SIG-M5 (cell line): ENCODE results near the gene ITGA1.

ENCODE experiments used
- DNase-seq: peaks from one replicate; lab custom pipeline; 2025; lab: John Stamatoyannopoulos, UW

The ITGA1 gene

DNA sequence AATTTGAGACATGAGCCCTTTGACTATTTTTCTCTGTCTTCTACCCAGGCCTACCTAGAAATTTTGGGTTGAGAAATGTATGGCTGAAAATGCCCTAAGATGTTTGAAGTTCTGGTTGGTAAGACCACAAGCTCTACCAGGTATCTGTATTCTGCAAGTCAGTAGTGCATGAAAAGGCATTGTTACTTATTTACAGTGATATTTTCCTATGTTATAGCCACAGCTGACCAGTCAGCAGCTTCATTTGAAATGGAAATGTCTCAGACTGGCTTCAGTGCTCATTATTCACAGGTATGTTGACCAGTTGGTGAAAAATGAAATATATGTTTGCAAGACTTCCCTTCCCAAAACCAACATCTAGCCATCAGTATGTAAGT is 109.5 kb downstream of the ITGA1 start:
- DNase-seq = no peak

DNA sequence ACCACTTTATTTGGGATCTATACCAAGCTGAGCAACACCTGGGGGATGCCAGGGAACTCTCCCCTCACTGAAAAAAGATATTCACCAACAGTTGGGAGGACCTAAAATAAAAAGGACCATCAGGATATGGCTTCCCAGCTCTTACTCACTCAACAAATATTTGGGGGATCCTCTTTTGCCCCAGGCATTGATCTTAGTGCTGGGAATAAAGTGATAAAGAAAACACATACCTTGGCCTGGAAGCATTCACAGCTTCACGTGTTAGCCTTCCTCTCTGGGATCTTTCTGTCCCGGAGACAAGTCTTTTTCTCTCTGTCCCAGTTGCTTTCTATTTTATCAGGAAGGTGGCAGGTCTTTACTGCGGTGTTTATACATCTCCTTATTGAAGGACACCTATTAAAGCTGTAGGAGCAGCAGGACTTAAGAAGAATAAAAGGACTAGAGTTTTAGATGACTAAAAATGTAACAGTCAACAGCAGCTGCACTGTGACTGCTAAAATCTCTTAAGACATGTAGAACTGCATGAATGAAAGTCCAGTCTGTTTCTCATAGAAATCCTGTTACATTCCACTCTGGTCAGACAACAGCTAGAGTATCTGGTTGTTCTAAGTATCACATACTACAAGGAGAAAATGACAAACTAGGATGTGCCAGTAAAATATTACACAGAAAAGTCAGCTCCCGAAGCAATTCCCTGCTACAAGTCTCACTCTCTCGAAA is 111.4 kb downstream of the ITGA1 start:
- no peak for DNase-seq

DNA sequence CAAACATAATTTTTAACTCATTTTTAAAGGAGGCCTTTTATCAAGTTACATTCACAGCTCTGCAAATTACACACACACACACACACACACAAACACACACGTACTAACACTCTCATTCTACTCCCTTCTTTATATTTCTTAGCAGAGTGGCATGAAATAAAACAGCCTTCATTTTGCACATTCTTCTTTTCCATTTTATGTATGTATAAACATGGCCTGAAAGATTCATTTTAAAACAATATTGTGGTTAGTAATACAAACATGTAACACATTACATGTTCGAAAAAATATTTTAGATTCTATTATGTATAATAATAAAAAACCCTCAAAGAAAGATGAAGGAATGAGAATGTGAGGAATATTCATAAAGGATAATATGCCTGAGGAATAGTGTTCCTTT is 115.4 kb downstream of the ITGA1 start:
- no peak for DNase-seq

DNA sequence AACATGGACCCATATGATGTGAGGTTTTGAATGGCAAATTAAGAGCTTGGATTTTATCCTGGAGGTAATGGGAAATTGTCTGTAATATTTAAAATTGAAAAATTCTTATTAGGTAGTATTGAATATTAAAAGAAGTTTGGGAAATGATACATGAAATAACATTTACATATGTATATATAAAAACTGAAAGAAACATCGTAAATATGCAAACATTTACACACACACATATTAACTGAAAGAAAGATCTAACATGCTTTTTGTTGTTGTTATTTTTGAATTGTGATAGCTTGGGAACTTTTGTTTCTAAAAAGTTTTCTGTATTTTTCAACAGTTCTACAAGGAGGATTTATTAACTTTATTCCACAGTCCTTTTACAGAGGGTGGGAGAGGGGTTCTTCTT is 118.6 kb downstream of the ITGA1 start:
- DNase-seq = no peak

DNA sequence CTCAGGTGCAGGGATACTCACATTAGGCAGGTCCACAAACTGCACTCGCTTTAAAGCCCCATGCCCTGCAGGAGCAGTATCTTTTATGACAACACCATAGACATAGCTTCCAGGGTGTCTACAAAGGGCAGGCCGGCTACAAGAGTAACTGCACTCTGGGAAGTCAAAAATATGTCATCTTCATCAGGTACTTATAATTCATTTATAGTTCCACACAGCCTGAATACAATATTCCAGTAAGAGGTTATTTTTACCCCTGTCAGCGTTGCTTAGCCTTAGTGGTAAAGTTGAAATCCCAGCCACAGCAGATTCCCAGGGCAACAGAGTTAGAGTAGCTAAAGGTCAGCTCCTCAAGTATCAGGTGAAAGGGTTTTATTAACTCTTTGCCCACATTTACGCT is 119.1 kb downstream of the ITGA1 start:
- DNase-seq = no peak

DNA sequence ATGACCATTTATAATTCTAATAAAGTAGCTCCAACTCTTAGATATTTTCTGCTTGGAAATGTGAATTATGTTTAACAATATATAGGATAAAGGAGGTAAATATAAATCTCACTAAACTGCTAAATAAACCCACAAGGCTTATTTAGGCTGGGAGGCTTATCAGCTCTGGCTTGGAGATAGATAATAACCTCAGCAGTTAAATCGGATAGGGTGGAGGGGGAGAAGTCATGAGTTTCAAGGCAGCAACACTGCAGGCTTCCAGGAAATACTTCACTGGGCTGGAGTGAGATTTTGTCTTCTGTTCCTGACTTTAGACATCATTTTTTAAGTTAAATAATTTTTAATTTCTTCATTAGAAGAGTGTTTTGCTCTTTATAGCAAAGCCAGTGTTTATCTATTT is 121.5 kb downstream of the ITGA1 start:
- no peak for DNase-seq

DNA sequence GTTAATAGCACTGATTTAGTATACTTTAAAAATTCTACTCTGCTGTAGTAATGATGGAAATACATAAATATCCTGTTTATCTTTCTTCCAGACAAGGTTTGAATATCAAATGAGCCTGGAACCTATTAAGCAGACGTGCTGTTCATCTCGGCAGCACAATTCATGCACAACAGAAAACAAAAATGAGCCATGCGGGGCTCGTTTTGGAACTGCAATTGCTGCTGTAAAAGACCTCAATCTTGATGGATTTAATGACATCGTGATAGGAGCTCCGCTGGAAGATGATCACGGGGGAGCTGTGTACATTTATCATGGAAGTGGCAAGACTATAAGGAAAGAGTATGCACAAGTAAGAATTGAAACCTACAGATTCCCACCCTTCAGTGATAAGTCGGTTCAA is 122.4 kb downstream of the ITGA1 start:
- no peak for DNase-seq

DNA sequence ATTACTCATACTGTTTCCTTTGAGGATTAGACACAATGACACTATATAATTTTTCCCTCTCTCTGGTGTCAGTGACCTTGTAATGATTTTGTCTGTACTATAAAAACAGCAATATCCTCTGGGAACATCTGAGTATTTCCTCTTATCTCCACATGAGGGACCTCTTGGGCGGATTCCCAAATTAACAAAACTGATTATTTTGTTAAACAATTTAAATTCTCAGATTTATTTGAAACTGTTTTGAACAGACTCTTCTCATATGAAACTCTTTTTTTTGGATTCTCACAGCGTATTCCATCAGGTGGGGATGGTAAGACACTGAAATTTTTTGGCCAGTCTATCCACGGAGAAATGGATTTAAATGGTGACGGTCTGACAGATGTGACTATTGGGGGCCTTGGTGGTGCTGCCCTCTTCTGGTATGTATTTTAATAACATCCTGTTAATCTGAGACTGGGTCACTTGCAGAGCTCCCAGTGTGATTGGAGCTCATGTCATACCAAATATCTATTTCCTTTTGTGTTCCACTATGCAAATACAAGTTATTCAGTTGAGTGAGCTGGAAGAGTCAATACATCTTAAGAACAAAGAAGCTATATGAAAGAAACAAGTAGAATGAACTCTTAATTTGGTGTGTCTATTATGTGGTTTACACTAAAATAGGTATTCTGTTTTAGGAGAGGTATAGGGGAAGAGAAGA is 127.6 kb downstream of the ITGA1 start:
- DNase-seq = no peak

DNA sequence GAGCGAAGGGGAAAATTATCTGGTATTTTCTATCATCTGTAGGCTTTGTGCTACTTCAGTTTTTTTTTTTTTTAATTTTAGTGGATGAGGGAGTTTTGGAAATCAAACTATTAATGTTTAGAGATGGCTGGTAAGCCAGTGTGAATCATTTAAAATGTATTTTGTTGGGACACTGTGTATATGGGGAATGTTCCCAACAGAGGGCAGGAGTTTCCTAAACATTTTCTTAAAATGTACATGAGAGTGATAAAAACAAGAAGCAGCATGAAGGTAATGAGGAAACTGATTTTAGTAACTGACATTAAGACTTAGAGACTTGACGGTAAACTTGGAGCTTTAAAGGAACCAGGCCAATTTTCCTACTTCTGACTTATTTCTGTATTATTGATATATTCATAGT is 133.2 kb downstream of the ITGA1 start:
- DNase-seq = no peak

DNA sequence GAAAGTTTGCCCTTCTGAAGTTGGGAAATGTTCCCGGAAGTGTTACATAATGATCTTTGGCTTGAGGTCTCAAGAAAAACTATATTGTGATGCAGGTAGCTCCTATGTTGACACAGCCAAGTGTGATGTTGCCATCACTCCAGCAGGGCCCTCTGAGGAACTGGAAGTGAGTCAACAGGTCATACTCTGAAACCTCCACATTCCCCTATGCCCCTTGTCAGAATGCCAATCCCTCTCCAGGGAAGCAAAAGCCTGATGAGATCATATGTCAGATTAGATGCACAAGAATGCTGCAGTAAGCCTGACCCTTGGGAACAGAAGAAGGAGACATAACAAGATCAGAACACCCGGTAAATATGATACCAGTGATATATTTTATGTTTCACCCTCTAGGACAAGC is 134.7 kb downstream of the ITGA1 start:
- DNase-seq = no peak

DNA sequence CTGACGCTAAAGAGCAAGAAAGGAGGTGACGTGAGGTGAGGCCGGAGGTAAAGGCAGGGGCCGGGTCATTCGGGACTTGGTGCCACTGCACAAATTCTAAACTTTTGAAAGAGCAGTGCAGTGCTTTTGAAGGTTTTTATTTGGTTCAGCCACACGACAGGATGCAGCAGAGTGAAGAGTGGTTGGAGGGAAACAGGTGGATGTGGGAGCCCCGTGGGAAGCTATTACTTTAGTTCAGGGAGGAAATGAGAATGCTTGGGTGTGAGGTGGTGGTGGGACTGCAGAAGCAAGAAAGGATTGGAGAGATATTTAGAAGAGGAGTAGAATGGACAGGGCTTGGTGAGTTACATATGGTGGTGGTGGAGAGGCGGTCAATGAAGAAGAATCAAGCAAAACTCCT is 136.7 kb downstream of the ITGA1 start:
- DNase-seq = no peak

DNA sequence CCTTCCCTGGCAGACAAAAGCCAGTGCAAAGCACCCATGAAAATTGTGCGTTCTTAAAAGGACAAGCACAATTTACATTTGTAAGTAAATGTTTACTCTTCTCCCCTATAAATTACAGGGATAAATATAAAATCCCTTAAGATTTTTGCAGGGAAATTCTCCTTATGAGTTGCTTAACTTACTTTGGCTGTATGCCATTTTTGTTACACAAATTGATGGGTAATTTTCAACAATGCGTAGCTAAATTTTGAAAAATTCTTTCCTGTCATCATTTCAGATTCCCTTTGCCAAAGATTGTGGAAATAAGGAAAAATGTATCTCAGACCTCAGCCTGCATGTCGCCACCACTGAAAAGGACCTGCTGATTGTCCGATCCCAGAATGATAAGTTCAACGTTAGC is 137.3 kb downstream of the ITGA1 start:
- no peak for DNase-seq

DNA sequence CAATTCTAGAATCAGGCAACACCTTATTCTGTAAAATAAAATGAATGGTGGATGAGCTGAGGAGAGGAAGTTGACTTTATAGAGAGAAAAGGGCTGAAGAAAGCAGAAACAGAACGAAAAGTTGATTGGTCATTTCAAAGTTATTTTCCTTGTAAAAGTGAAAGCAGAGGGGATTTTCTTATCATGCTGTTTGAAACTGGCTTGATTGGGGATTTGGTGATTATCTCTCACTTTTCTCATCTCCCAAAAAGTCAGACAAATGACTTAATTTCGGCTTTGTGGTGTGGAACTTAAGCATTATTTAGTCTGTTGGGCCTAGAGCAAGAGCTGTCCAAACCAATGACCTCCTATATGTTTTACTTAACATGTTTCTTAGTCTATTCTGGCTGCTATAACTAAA is 141.0 kb downstream of the ITGA1 start:
- DNase-seq = no peak

DNA sequence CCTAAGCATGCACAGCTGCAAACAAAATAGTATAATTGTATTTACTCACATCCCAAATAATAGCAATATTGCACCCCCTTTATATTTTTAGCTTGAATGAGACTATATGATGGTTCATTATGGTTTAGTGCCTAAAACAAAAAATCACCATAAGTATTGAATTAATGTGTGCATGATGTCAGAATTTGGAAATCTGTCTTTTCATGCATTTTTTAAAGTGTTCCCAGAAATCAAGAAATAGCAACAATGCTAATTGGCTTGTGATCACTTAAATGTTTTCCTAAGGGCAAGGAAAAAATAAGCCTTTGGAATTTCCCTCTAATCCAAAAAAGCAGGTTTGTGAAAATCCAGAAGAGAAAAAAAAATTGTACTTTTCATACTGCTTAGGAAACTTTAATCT is 150.5 kb downstream of the ITGA1 start:
- DNase-seq = no peak

DNA sequence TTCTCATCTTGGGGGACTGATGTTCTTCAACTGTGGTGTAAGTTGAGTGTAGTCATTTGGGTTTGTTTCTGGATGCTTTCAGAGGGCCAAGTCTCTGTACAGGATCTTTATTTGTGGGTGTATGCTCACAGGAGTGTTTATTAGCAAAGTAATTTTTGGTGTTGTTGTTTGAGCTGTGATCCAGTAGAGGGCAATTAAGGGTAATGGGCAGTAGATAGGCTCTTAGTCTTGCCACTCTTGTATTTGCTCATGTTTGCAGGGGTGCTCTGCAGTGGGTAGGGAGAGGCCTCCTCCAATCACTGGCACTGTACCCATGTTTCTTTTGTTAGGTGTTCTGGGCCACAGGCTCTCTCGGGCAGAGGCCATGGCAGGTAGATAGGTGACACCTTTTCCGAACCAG is 155.6 kb downstream of the ITGA1 start:
- DNase-seq = no peak

DNA sequence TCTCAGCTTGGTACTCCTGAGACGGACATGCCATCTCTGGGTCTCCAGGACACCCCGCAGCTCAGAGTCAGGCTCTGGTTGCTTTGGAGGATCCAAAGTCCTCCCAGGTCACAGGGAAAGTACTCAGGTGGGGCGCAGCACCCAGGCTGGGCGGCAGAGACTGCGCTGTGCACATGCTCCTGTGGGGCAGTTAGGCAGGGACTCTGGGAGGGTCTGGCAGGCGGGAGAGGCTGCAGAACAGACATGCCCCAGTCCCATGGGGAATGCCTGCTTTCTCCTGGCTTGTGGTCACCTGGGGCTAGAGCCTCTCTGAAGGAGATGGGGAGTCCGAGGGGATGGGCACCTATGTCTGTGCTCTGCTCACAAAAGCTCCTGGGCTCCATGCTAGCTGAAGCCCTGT is 156.1 kb downstream of the ITGA1 start:
- DNase-seq = no peak

DNA sequence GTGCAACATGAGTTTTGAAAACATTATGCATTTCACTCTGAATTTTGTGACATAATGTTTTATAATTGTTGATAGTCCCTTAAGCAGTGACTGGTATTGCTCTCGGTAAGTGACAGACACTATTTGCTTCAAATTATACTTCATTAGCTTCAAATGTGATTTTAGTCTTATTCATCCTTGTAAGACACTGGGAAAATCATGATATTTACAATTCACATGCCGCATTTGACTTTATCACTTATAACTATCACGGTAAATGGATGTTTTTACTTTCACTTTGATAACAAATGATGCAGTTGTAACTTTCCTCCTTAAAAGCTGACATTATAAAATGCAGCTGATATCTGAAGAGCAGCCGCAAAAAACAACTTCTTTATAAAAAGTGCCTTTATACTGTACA is 157.3 kb downstream of the ITGA1 start:
- DNase-seq = no peak

DNA sequence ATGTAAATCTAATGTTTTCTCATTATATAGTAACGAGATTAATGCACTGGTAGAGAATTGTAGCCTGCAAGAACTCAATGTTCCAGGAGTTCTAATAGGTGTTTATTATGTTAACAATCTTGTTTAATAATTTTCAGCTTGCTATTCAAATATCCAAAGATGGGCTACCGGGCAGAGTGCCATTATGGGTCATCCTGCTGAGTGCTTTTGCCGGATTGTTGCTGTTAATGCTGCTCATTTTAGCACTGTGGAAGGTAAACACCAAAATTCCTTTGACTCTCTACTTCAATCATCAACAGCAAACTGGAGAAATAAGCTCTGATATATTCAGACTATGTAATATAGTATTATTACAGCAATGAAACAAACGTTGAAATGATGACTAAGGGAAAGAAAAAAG is 159.5 kb downstream of the ITGA1 start:
- no peak for DNase-seq

DNA sequence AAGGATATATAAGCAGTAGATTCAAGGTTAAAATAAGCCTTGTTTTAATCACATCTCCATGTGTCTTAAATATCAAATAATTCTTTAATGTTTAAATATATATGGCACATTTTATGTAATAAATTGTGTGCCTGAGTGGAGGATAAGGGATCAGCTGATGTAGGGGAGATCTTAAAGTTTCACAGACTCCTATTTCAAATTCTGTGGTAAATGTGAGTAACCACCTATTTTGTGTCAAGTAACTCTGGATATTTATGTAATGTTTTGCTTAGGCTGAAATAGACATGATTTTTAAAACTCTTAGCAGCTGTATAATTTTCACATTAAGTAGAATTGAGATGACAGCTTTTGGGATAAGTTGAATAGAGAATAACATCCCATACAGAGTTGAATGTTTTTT is 160.1 kb downstream of the ITGA1 start:
- no peak for DNase-seq

DNA sequence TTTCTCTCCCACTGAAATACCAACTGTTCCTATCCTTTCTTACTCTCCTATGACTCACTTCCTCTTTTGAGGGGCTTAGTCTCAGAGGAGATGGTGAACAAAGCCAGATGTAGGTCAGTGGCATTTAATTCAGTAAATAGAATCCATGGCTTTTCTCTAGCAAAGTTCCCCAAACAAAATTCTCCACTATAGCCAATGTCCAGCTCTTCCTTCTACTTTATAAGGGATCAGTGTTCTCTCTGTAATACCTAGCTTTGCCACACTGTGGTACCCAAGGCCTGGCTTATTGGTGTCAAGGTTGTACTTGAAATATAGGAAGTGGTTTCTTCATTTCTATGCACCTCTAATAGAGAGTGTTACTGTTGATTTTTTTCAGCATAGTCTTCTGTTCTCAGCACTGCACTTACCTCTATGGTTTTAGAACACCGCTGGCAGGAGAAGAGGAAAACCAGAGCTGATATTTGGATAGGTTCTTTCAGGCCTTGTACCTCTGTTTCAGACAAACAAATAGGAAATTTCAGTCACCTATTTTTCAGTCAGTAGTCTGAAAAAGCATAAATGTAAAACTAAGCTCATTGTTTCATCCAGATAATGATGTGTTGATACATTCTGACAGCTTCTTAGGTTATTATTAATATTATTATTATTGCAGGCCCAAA is 160.8 kb downstream of the ITGA1 start:
- peak; percentile 15 for DNase-seq

DNA sequence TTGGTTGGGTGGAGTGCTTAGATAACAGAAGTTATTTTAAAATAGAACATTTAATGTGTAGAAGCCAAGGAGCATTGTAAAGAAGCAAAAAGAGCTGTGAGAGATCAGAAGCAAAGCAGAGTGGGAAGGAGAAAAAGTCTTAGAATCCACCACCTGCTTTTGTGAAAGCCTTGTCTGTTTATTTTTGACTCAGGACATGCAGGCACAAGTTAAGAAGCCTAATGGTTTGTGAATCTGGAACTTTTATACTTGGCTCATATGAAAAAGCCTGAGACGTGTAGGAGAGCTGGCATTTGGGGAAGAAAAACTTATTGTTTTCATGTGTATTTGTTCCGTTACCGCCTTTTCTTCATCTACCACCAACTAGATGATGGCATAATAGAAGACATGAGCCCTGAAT is 163.0 kb downstream of the ITGA1 start:
- no peak for DNase-seq

DNA sequence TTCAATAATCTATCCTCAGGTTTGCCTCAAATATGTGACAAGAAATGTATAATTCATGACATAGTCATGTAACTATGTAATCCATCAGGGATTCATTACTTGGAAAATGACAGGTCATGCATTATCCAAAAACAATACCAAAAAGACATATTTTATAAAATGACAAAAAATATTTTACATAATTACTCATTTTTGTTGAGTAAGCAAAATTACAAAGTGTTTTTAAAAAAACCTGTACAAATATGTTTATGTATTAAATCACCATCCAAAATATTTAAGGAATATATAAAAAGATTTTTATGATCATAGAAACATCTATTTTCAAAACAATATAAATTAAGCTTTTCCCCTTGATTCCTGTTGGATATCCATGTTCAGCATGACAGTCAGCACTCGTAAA is 164.8 kb downstream of the ITGA1 start:
- no peak for DNase-seq

DNA sequence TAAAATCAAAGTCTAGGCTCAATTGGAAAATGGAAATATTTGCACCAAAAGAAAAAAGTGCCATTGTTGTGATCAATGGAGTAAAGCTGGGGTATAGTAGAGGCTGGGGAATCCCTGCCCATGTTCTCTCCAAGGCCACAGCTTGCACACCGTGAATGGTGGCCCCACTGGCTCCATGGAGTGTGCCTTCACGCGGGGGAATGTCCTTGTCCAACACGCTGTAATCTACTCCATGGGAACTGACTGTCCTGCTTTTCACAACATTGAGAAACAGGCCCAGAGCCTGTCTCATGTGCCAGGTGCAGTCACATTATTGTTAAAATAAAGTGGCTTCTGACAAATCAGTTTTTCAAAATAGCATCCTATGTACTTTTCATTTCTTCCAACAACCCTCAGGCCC is 168.3 kb downstream of the ITGA1 start:
- DNase-seq = no peak
